GM12875 (cell line): ENCODE measurements around the gene UBXN10.

Source experiments
- H3K4me3 ChIP-seq: one replicate; pipeline ENCODE4 v1.5.1; 2011; ENCODE audit warnings: low read depth, low read length, control low read depth
- CTCF ChIP-seq: IDR thresholded peaks from 2 replicates; pipeline ENCODE4 v1.5.1; 2011; ENCODE audit warnings: low read depth, mild to moderate bottlenecking, control low read depth, inconsistent platforms, low read length, moderate library complexity, borderline replicate concordance; ENCODE audit not compliant: insufficient read depth

UBXN10 gene

GRCh38 chr1:20139776-20140612 is 45.9 kb upstream of the UBXN10 start:
- no peak overlapping the region for H3K4me3 ChIP-seq
- no peak for TF ChIP-seq CTCF

GRCh38 chr1:20141001-20141400 is 44.9 kb upstream of the UBXN10 start:
- no peak for TF ChIP-seq CTCF
- no peak overlapping the region for H3K4me3 ChIP-seq

GRCh38 chr1:20141466-20141865 is 44.4 kb upstream of the UBXN10 start:
- TF ChIP-seq CTCF = no peak
- no peak overlapping the region for H3K4me3 ChIP-seq

- no peak for TF ChIP-seq CTCF
- no peak overlapping the region for H3K4me3 ChIP-seq
Observed at GRCh38 chr1:20142001-20142710, 43.7 kb upstream of the UBXN10 start.

GRCh38 chr1:20143318-20143717 is 42.6 kb upstream of the UBXN10 start:
- no peak for TF ChIP-seq CTCF
- H3K4me3 ChIP-seq = no peak overlapping the region

- H3K4me3 ChIP-seq = no peak overlapping the region
- no peak for TF ChIP-seq CTCF
Observed at GRCh38 chr1:20143734-20144565, 41.9 kb upstream of the UBXN10 start.
